Prostate gland (tissue), 2 donors: Measurements from ENCODE around the gene PDE8B.

Source experiments
- CTCF ChIP-seq, 4 experiments: fragments of 200-600 bp in 2 of 4; fragments of 450-650 bp in 2 of 4; sonication (generic) in 2 of 4; IDR thresholded peaks; 1 replicate in 3 of 4; 2 replicates in 1 of 4; pipeline ENCODE4 v1.5.1; 2016 to 2019; ENCODE audit warnings: antibody characterized with exemption in 4 of 4, mild to moderate bottlenecking in 2 of 4, moderate library complexity in 2 of 4
- POLR2A ChIP-seq: fragments of 450-650 bp; IDR thresholded peaks from one replicate; pipeline ENCODE4 v1.6.1; 2016; ENCODE audit warnings: antibody characterized with exemption, mild to moderate bottlenecking

GRCh38 chr5:77367741-77368140, 157.3 kb downstream of the PDE8B start:
- no peak for TF ChIP-seq CTCF (IDR thresholded peaks at IDR 0.05)
- no peak for TF ChIP-seq POLR2A
